Body of pancreas (tissue), 4 donors: ENCODE measurements around the gene PCMT1. TPM values are rescaled to one million over a fixed set of nuclear protein-coding genes. Genes with fewer than 3 reads are reported as not detected.
"Not testable (repeated sequence)": the region's sequence is repeated elsewhere in the genome, so short reads cannot be mapped to it uniquely, and the experiment has no call there.

ENCODE experiments used
- ATAC-seq: fragments of 150-250 bp; one replicate; pipeline ENCODE4 v1.9.1; 2016
- DNase-seq, 4 donors: peaks; one replicate each; pipeline ENCODE4 v3.0.0-alpha.2; 2019
- H3K27ac ChIP-seq, 4 donors: fragments of 200-600 bp; sonication (generic); 1 replicate in 3 of 4; 2 replicates in 1 of 4; pipeline versions ENCODE4 v1.5.1 to v1.6.1; 2016 to 2019; ENCODE audit warnings: mild to moderate bottlenecking in 1 of 4, mixed read lengths in 1 of 4, moderate library complexity in 1 of 4
- H3K27me3 ChIP-seq, 2 donors: fragments of 200-600 bp; sonication (generic); one replicate each; pipeline ENCODE4 v1.6.0; 2016; ENCODE audit warnings: mild to moderate bottlenecking in 1 of 2
- H3K36me3 ChIP-seq, 2 donors: fragments of 200-600 bp; sonication (generic); replicated peaks in 1 of 2; 2 replicates each; pipeline ENCODE4 v1.5.1; 2016; ENCODE audit warnings: low read depth in 2 of 2; ENCODE audit not compliant: insufficient read depth in 1 of 2
- H3K4me1 ChIP-seq: fragments of 200-600 bp; sonication (generic); one replicate; pipeline ENCODE4 v1.6.0; 2016
- H3K4me3 ChIP-seq, 2 donors: fragments of 200-600 bp; sonication (generic); 1 replicate in 1 of 2; 2 replicates in 1 of 2; pipeline ENCODE4 v1.5.1; 2016 to 2019
- H3K9me3 ChIP-seq, 3 donors: fragments of 200-600 bp; sonication (generic); 1 replicate in 2 of 3; 2 replicates in 1 of 3; pipeline ENCODE4 v1.5.1; 2016
- CTCF ChIP-seq, 7 experiments: fragments of 450-650 bp in 4 of 7; fragments of 200-600 bp in 3 of 7; sonication (generic) in 3 of 7; IDR thresholded peaks; one replicate each; pipeline ENCODE4 v1.5.1; 2016 to 2019; ENCODE audit warnings: antibody characterized with exemption in 7 of 7
- POLR2A ChIP-seq, 3 donors: fragments of 450-650 bp; IDR thresholded peaks; one replicate each; pipeline ENCODE4 v1.6.1; 2016; ENCODE audit warnings: antibody characterized with exemption in 3 of 3, mild to moderate bottlenecking in 2 of 3
- WGBS, 2 donors: methylation state at CpG; one replicate each; pipeline ENCODE4 v1.1.5; 2017; 5-methylcytosine and 5-hydroxymethylcytosine counted together
- intact Hi-C: fragments of 100-400 bp; cut with DNase I; formaldehyde crosslinking; loops from one replicate; pipeline ENCODE4 v1.15.1; 2023
- total RNA-seq, 2 donors: library from RNA; depleted of rRNA; stranded (reverse); fragments of >200 nt; gene quantifications; one replicate each; pipeline ENCODE4 v1.1.0, GENCODE V29; 2016

The PCMT1 gene
- total RNA-seq, 2 donors from 2014 or later: 26.2 to 26.7 TPM

GRCh38 chr6:149852881-149853280 is 103.3 kb downstream of the PCMT1 start:
- Histone ChIP-seq H3K36me3 (no peaks in the 10 kb centered on the region), H3K4me1 (peaks cover 14% of the 10 kb centered on the region), H3K4me3 (no peak overlapping the region), H3K27ac (no peak overlapping the region), H3K27me3 (no peaks in the 10 kb centered on the region), H3K9me3 (no peaks in the 10 kb centered on the region)
- WGBS, 2 donors: 82% methylated on average over 12 of the region's 12 CpGs
- TF ChIP-seq POLR2A (IDR thresholded peaks at IDR 0.05) (no peak), CTCF (IDR thresholded peaks at IDR 0.05) (no peak)
- ATAC-seq: no peak
- DNase-seq: no peak
- intact Hi-C loops: no loop called here

- intact Hi-C loops, H3K9me3 ChIP-seq, ATAC-seq, DNase-seq, H3K36me3 ChIP-seq, H3K27me3 ChIP-seq, H3K27ac ChIP-seq, H3K4me3 ChIP-seq: not testable (repeated sequence)
- WGBS, 2 donors: 82 to 87% methylated on average over 4 of the region's 4 CpGs
- peaks cover 12% of the 10 kb centered on the region for H3K4me1 ChIP-seq
Measured at GRCh38 chr6:149854017-149854416, 104.5 kb downstream of the PCMT1 start.

- peaks cover 14% of the 10 kb centered on the region for H3K4me1 ChIP-seq
- no peak for ATAC-seq
- no peaks in the 10 kb centered on the region for H3K36me3 ChIP-seq
- no peak overlapping the region for H3K4me3 ChIP-seq
- H3K27ac ChIP-seq: no peak overlapping the region
- H3K27me3 ChIP-seq: no peaks in the 10 kb centered on the region
- intact Hi-C loops: no loop called here
- H3K9me3 ChIP-seq: no peaks in the 10 kb centered on the region
- WGBS, 2 donors: 44 to 58% methylated on average over 5 to 6 of the region's 6 CpGs
- DNase-seq: peak in 3 of 4 donors; percentile 25 to 44 (median 25)
- no peak for TF ChIP-seq POLR2A (IDR thresholded peaks at IDR 0.05)
- TF ChIP-seq CTCF (IDR thresholded peaks at IDR 0.05): no peak
Measured at GRCh38 chr6:149854532-149854931, 105.0 kb downstream of the PCMT1 start.

- Histone ChIP-seq H3K27ac (no peak overlapping the region), H3K9me3 (no peaks in the 10 kb centered on the region), H3K4me1 (peaks cover 15% of the 10 kb centered on the region), H3K36me3 (no peaks in the 10 kb centered on the region), H3K27me3 (no peaks in the 10 kb centered on the region), H3K4me3 (no peak overlapping the region)
- DNase-seq: no peak
- TF ChIP-seq POLR2A (IDR thresholded peaks at IDR 0.05): no peak
- TF ChIP-seq CTCF (IDR thresholded peaks at IDR 0.05): no peak
- WGBS, 2 donors: 74 to 85% methylated on average over 5 of the region's 5 CpGs
- intact Hi-C loops: no loop called here
- ATAC-seq: no peak
Measured at GRCh38 chr6:149855040-149855654, 105.6 kb downstream of the PCMT1 start.

GRCh38 chr6:149855741-149856140 is 106.2 kb downstream of the PCMT1 start:
- Histone ChIP-seq H3K27me3 (no peaks in the 10 kb centered on the region), H3K36me3 (no peaks in the 10 kb centered on the region), H3K4me1 (peaks cover 19% of the 10 kb centered on the region), H3K4me3 (no peak overlapping the region), H3K27ac (no peak overlapping the region), H3K9me3 (no peaks in the 10 kb centered on the region)
- no peak for DNase-seq
- no peak for ATAC-seq
- intact Hi-C loops: no loop called here
- WGBS, 2 donors: 37 to 41% methylated on average over 2 of the region's 2 CpGs
- no peak for TF ChIP-seq CTCF (IDR thresholded peaks at IDR 0.05)
- TF ChIP-seq POLR2A (IDR thresholded peaks at IDR 0.05): no peak
